Measurements from ENCODE around the gene SEPTIN12. TPM values are rescaled to one million over a fixed set of nuclear protein-coding genes. Genes with fewer than 3 reads are reported as not detected.
A peak's percentile ranks its signal among the peaks of the same experiment; 100 is the strongest.

Gene SEPTIN12
- total RNA-seq, 4 donors from 2014 or later, result not detected

DNA sequence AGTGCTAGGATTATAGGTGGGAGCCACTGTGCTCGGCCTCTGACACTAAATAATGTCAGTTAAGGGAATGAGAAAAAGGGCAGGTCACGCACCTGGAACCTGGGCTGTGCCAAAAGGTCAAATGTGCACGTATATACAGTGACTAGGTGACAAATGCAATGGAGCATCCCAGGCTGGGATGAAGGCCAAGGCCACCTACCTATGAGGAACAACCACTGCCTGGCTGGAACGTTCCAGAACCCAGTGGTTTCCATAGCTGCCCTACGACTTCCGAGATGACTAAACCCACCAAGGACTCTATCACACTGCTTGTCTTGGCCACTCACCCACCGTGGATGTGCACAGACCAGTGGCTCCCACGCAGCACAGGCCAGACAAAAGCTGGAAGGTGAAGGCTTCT, 37.2 kb downstream of the SEPTIN12 start:
- Histone ChIP-seq H3K27me3 (no peaks in the 10 kb centered on the region), H3K27ac (no peak overlapping the region), H3K4me3 (no peak overlapping the region), H3K4me1 (peaks cover 0 to 18% (median 0%) of the 10 kb centered on the region in 3 donors), H3K9me3 (peaks cover 0 to 6% (median 0%) of the 10 kb centered on the region in 3 donors), H3K36me3 (peaks cover 12 to 76% (median 46%) of the 10 kb centered on the region in 3 donors)
- intact Hi-C loops (cut with DNase I), result no loop called here
- TF ChIP-seq POLR2A (IDR thresholded peaks at IDR 0.05), result no peak
- TF ChIP-seq, protein P1, sequence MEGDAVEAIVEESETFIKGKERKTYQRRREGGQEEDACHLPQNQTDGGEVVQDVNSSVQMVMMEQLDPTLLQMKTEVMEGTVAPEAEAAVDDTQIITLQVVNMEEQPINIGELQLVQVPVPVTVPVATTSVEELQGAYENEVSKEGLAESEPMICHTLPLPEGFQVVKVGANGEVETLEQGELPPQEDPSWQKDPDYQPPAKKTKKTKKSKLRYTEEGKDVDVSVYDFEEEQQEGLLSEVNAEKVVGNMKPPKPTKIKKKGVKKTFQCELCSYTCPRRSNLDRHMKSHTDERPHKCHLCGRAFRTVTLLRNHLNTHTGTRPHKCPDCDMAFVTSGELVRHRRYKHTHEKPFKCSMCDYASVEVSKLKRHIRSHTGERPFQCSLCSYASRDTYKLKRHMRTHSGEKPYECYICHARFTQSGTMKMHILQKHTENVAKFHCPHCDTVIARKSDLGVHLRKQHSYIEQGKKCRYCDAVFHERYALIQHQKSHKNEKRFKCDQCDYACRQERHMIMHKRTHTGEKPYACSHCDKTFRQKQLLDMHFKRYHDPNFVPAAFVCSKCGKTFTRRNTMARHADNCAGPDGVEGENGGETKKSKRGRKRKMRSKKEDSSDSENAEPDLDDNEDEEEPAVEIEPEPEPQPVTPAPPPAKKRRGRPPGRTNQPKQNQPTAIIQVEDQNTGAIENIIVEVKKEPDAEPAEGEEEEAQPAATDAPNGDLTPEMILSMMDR (IDR thresholded peaks at IDR 0.05), result no peak
- 64 to 76% methylated on average over 5 to 6 of the region's 8 CpGs for WGBS, 2 donors
- no peak for DNase-seq

DNA sequence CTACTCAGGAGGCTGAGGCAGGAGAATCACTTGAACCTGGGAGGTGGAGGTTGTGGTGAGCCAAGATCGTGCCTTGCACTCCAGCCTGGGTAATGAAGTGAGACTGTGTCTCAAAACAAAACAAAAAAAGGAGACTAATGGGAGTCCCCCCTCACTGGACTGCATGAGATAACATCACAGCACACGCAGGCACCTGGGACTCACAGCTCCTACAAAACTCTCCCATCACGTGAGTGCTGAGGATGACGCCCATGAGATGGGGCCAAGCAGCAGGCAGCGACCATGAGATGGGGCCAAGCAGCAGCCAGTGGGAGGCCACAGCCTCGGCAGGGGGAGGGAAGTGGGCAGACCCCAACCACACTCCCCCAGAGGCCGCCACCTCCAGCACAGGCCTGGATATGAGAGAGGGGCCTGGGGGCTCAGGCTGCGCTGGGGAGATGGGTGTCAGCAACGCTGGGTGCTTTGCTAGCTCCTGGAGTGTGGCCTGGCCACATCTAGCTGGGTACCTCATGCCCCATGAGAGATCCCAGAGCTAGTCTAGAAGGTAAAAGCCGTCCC, 38.4 kb downstream of the SEPTIN12 start:
- Histone ChIP-seq H3K4me3 (no peak overlapping the region), H3K9me3 (peaks cover 0 to 1% (median 0%) of the 10 kb centered on the region in 3 donors), H3K27me3 (no peaks in the 10 kb centered on the region), H3K36me3 (peaks cover 12 to 65% (median 44%) of the 10 kb centered on the region in 3 donors), H3K4me1 (peaks cover 0 to 18% (median 0%) of the 10 kb centered on the region in 3 donors), H3K27ac (no peak overlapping the region)
- TF ChIP-seq, protein P1 (IDR thresholded peaks at IDR 0.05), result no peak
- no peak for TF ChIP-seq POLR2A (IDR thresholded peaks at IDR 0.05)
- 78 to 87% methylated on average over 5 to 9 of the region's 10 CpGs for WGBS, 2 donors
- intact Hi-C loops (cut with DNase I), result no loop called here
- DNase-seq, result no peak

DNA sequence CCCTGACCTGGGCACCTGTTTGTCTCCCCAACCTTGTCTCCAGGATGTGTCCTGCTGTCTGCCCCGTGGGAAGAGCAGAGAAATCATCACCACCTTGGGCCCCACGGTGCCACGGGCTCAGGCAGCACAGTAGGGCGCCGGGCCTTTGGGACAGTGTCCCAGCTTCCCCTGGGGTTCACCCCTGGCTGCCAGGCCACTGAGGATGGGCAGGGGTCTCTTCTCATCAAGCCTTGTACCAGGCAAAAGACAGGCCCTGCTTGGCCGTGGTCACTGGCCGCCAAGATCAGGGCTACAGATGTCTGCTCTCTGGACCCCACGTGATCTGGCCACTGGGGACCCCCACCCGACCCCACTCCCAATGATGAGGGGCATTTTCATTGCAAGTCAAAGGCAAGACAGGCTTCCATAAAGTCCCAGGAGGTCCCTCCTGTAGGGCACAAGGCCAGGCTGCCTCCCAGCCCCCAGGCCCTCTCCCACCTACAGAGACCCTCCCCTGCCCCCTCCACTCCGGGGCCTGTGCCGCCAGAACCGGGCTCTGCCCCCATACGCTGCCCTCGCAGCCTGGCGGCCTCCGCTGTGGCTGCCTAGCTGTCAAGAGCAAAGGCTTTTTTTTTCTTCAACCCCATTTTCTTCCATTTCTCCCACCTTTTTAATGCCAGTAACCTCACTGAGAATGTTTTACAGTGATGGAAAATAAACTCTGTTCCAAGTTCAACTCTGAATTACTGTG, 39.3 kb downstream of the SEPTIN12 start:
- TF ChIP-seq POLR2A (IDR thresholded peaks at IDR 0.05), result no peak
- TF ChIP-seq, protein P1 (IDR thresholded peaks at IDR 0.05), result no peak
- Histone ChIP-seq H3K4me1 (peaks cover 0 to 21% (median 0%) of the 10 kb centered on the region in 3 donors), H3K9me3 (no peaks in the 10 kb centered on the region), H3K36me3 (peaks cover 12 to 56% (median 35%) of the 10 kb centered on the region in 3 donors), H3K27me3 (no peaks in the 10 kb centered on the region), H3K27ac (no peak overlapping the region), H3K4me3 (no peak overlapping the region)
- intact Hi-C loops (cut with DNase I), result no loop called here
- DNase-seq, result no peak
- WGBS, 2 donors, result 93 to 94% methylated on average over 12 to 15 of the region's 16 CpGs

DNA sequence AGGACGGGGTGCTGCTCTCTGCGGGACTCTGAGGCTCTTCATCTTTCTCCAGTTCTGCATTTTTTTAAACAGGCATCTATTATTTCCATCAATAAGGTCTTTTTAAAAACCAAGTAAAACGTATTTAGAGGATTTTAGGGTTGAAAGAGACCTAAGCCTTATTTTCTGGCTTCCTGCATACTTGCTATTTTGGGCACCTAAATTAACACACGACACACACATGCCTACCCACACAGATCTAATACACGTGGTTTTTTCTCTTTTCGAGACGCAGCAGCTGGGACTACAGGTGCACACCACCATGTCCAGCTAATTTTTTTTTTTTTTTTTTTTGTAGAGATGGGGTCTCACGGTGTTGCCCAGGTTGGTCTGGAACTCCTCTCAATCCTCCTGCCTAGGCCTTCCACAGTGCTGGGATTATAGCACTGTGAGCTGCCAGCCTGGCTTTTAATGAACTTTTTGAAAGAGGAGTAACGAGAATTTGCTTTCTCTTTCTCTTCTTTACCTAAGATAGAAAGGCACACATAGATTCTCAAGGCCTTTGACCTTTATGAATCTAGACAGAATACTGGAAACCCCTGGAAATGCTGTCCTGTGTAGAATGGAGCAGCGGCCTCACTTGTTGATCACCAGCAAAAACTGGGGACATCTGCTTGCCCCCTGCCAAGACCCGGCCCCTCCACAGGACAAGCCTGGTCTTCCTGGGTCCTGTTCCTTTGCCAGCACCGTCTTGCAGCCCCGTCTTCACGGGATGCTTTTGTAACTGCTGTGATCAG, 40.1 kb downstream of the SEPTIN12 start:
- Histone ChIP-seq H3K4me3 (no peak overlapping the region), H3K27ac (peak overlapping the region in 1 of 4 donors; percentile 48)

More for the DNA sequence above, 40.1 kb downstream of the SEPTIN12 start:
- no peak for TF ChIP-seq POLR2A (IDR thresholded peaks at IDR 0.05)
- TF ChIP-seq, protein P1 (IDR thresholded peaks at IDR 0.05), result no peak
- peaks cover 12 to 48% (median 29%) of the 10 kb centered on the region in 3 donors for H3K36me3 ChIP-seq
- WGBS, 2 donors, result 62 to 68% methylated on average over 14 of the region's 14 CpGs
- DNase-seq, result no peak
- no peaks in the 10 kb centered on the region for H3K27me3 ChIP-seq
- H3K4me1 ChIP-seq, result peaks cover 0 to 28% (median under 1%) of the 10 kb centered on the region in 3 donors
- no peaks in the 10 kb centered on the region for H3K9me3 ChIP-seq
- intact Hi-C loops (cut with DNase I), result no loop called here

All from esophagus squamous epithelium (tissue), 5 donors.